GM12878 (cell line): ENCODE data around the gene CXXC5. TPM values are rescaled to one million over a fixed set of nuclear protein-coding genes. Genes with fewer than 3 reads are reported as not detected.
A peak's percentile ranks its signal among the peaks of the same experiment; 100 is the strongest.

Experiments used
- ATAC-seq: fragments of 200-7000 bp; cut with Tn5 transposase; 3 replicates; pipeline ENCODE4 v1.9.1; 2020; ENCODE audit warnings: mild to moderate bottlenecking, moderate library complexity
- BruUV-seq: library from RNA; stranded (reverse); fragments of 400-500 nt; replicated peaks from 2 replicates; lab custom pipeline; 2021; lab: Mats Ljungman, UMichigan
- CTCF ChIA-PET: fragments of 300-600 bp; sonication (Branson Sonifier 250); formaldehyde crosslinking; extraction: SDS; loops from one replicate; lab custom pipeline; 2021; ENCODE audit warnings: inconsistent platforms; lab: Yijun Ruan, JAX
- POLR2A ChIA-PET: fragments of 350-600 bp; formaldehyde crosslinking; extraction: SDS; loops from one replicate; lab custom pipeline; 2021; ENCODE audit warnings: inconsistent platforms; lab: Charles Lee
- RAD21 ChIA-PET: fragments of 300-600 bp; sonication (Branson Sonifier 250); formaldehyde crosslinking; loops from one replicate; lab custom pipeline; 2023; ENCODE audit warnings: antibody characterized with exemption; ENCODE audit not compliant: unreplicated experiment; lab: Charles Lee
- SMC1A ChIA-PET: fragments of 300-600 bp; sonication (Branson Sonifier 250); formaldehyde crosslinking; loops from one replicate; lab custom pipeline; 2023; ENCODE audit not compliant: unreplicated experiment, uncharacterized antibody; lab: Charles Lee
- DNase-seq: peaks from one replicate; pipeline ENCODE4 v3.0.0-alpha.2; 2011; ENCODE audit warnings: low read depth, low spot score
- FAIRE-seq: peaks from 3 replicates; lab custom pipeline; 2011; peaks lifted over from hg19 to GRCh38; lab: Jason Lieb, UNC
- H2AFZ ChIP-seq: 2 replicates; pipeline ENCODE4 v1.6.0; 2011; ENCODE audit warnings: low read depth, low read length, control low read depth; ENCODE audit not compliant: control insufficient read depth
- H3K27ac ChIP-seq: 2 replicates; pipeline ENCODE4 v1.5.1; 2011; ENCODE audit warnings: control low read depth; ENCODE audit not compliant: control insufficient read depth, insufficient read depth
- H3K27me3 ChIP-seq, 2 experiments: replicated peaks in 1 of 2; 2 replicates each; pipeline versions ENCODE4 v1.6.0 to v1.6.1; 2011; ENCODE audit warnings: low read length in 1 of 2; ENCODE audit not compliant: control insufficient read depth in 2 of 2, insufficient read depth in 2 of 2
- H3K36me3 ChIP-seq, 2 experiments: 2 replicates each; pipeline ENCODE4 v1.5.1; 2011; ENCODE audit warnings: low read length in 1 of 2; ENCODE audit not compliant: control insufficient read depth in 2 of 2, insufficient read depth in 2 of 2
- H3K4me1 ChIP-seq: 2 replicates; pipeline ENCODE4 v1.6.1; 2011; ENCODE audit warnings: mild to moderate bottlenecking, low read length, moderate library complexity, mixed read lengths; ENCODE audit not compliant: control insufficient read depth, insufficient read depth
- H3K4me2 ChIP-seq: 2 replicates; pipeline ENCODE4 v1.6.0; 2011; ENCODE audit warnings: control low read depth; ENCODE audit not compliant: control insufficient read depth, insufficient read depth
- H3K4me3 ChIP-seq: fragments of 200-600 bp; sonication (generic); 2 replicates; pipeline ENCODE4 v1.5.1; 2016
- H3K79me2 ChIP-seq: 2 replicates; pipeline ENCODE4 v1.6.0; 2011; ENCODE audit warnings: low read length; ENCODE audit not compliant: control insufficient read depth, insufficient read depth
- H3K9ac ChIP-seq: 2 replicates; pipeline ENCODE4 v1.8.0; 2011; ENCODE audit warnings: low read length, control low read depth, mixed read lengths; ENCODE audit not compliant: control insufficient read depth, insufficient read depth
- H3K9me3 ChIP-seq: replicated peaks from 3 replicates; pipeline ENCODE4 v1.5.1; 2011; ENCODE audit warnings: mild to moderate bottlenecking, low read length; ENCODE audit not compliant: control insufficient read depth, insufficient read depth
- H4K20me1 ChIP-seq: 2 replicates; pipeline ENCODE4 v1.6.0; 2011; ENCODE audit not compliant: control insufficient read depth, insufficient read depth
- CBX5 ChIP-seq: sonication (generic); IDR thresholded peaks from 2 replicates; pipeline ENCODE4 v1.6.1; 2016; ENCODE audit warnings: low read depth, moderate library complexity, mild to moderate bottlenecking, inconsistent platforms
- CEBPB ChIP-seq, 2 experiments: fragments of 150-350 bp in 1 of 2; IDR thresholded peaks; 2 replicates each; pipeline ENCODE4 v1.6.1; 2012 to 2014; ENCODE audit warnings: low read depth in 2 of 2, low read length in 2 of 2, borderline replicate concordance in 1 of 2, inconsistent platforms in 1 of 2
- CHD4 ChIP-seq: fragments of 200-600 bp; sonication (generic); IDR thresholded peaks from 2 replicates; pipeline ENCODE4 v1.6.1; 2016; ENCODE audit warnings: mild to moderate bottlenecking
- ETV6 ChIP-seq, 2 experiments: fragments of 450-650 bp in 1 of 2; IDR thresholded peaks in 1 of 2; conservative IDR thresholded peaks in 1 of 2; 2 replicates each; pipeline ENCODE4 v1.6.1; 2014; ENCODE audit warnings: antibody characterized with exemption in 1 of 2, borderline replicate concordance in 1 of 2, low read depth in 1 of 2, mild to moderate bottlenecking in 1 of 2, moderate library complexity in 1 of 2
- FOS ChIP-seq: IDR thresholded peaks from 3 replicates; pipeline ENCODE4 v1.6.1; 2011; ENCODE audit warnings: borderline replicate concordance; ENCODE audit not compliant: insufficient read length; ENCODE audit errors: extremely low read depth
- GATAD2B ChIP-seq: fragments of 450-650 bp; conservative IDR thresholded peaks from 2 replicates; pipeline ENCODE4 v1.6.1; 2017; ENCODE audit warnings: low read depth, mild to moderate bottlenecking, moderate library complexity
- HCFC1 ChIP-seq: fragments of 150-350 bp; IDR thresholded peaks from 2 replicates; pipeline ENCODE4 v1.6.1; 2014; ENCODE audit warnings: low read length
- KAT2A ChIP-seq: conservative IDR thresholded peaks from 2 replicates; pipeline ENCODE4 v1.6.1; 2011; ENCODE audit warnings: low read depth, low read length; ENCODE audit not compliant: control insufficient read depth
- KDM1A ChIP-seq: fragments of 200-600 bp; sonication (generic); IDR thresholded peaks from 2 replicates; pipeline ENCODE4 v1.6.1; 2016; ENCODE audit warnings: borderline replicate concordance
- MXI1 ChIP-seq: fragments of 150-350 bp; IDR thresholded peaks from 2 replicates; pipeline ENCODE4 v1.6.1; 2011; ENCODE audit warnings: low read depth, mild to moderate bottlenecking, inconsistent platforms, low read length, improper control_type of control experiment
- NFYA ChIP-seq: IDR thresholded peaks from 2 replicates; pipeline ENCODE4 v1.6.1; 2011; ENCODE audit warnings: low read depth, mild to moderate bottlenecking, low read length, improper control_type of control experiment, borderline replicate concordance
- POU2F2 ChIP-seq: IDR thresholded peaks from 3 replicates; pipeline ENCODE4 v1.6.1; 2011; ENCODE audit warnings: low read depth, mild to moderate bottlenecking, low read length, borderline replicate concordance
- SIX5 ChIP-seq: IDR thresholded peaks from 2 replicates; pipeline ENCODE4 v1.6.1; 2011; ENCODE audit warnings: mild to moderate bottlenecking, low read depth, low read length, moderate library complexity; ENCODE audit not compliant: severe bottlenecking
- SMAD1 ChIP-seq: fragments of 450-650 bp; IDR thresholded peaks from 2 replicates; pipeline ENCODE4 v1.6.1; 2018; ENCODE audit warnings: mild to moderate bottlenecking, low read depth; ENCODE audit not compliant: partially characterized antibody
- SREBF1 ChIP-seq: IDR thresholded peaks from 2 replicates; pipeline ENCODE4 v1.6.1; 2012; ENCODE audit warnings: mild to moderate bottlenecking, low read length
- TCF12 ChIP-seq: IDR thresholded peaks from 2 replicates; pipeline ENCODE4 v1.6.1; 2011; ENCODE audit warnings: low read depth, mild to moderate bottlenecking, low read length
- ZBED1 ChIP-seq: IDR thresholded peaks from 2 replicates; pipeline ENCODE4 v1.6.1; 2016; ENCODE audit warnings: borderline replicate concordance
- ZNF384 ChIP-seq: IDR thresholded peaks from 2 replicates; pipeline ENCODE4 v1.6.1; 2012; ENCODE audit warnings: low read depth, mild to moderate bottlenecking, low read length, improper control_type of control experiment, borderline replicate concordance
- WGBS: methylation state at CpG from one replicate; pipeline ENCODE4 v1.1.6; 2016; ENCODE audit warnings: low lambda C conversion rate; ENCODE audit not compliant: insufficient replicate concordance, insufficient coverage; ENCODE audit errors: missing lambda C conversion rate; 5-methylcytosine and 5-hydroxymethylcytosine counted together
- in situ Hi-C: fragments of 300-500 bp; cut with MboI; formaldehyde crosslinking; loops from 9 replicates; pipeline ENCODE4 v1.14.3; 2018; ENCODE audit warnings: mixed read lengths
- intact Hi-C: fragments of 100-400 bp; cut with micrococcal nuclease; formaldehyde crosslinking; loops from one replicate; pipeline ENCODE4 v1.14.2; 2022; ENCODE audit not compliant: unreplicated experiment
- polyA plus RNA-seq, 11 experiments: library from polyadenylated mRNA; depleted of rRNA in 4 of 11; unstranded in 6 of 11; stranded (reverse) in 5 of 11; fragments of >200 nt; fragmentation: Nextera tagmentation in 4 of 11; fragmentation: Illumina TruSeq in 1 of 11; extraction: Ambion mirVana in 4 of 11; extraction: Trizol in 1 of 11; gene quantifications; 1 replicate in 1 of 11; 2 replicates in 10 of 11; pipeline versions ENCODE4 v1.2.1 to v1.2.3, GENCODE V29; 2011 to 2016; ENCODE audit warnings: inconsistent platforms in 2 of 11, missing spikeins in 2 of 11, low read depth in 1 of 11
- total RNA-seq, 4 experiments: library from RNA; depleted of rRNA in 3 of 4; stranded (reverse); fragments of >200 nt in 3 of 4; fragmentation: Illumina TruSeq in 1 of 4; extraction: Trizol in 1 of 4; gene quantifications; 2 replicates each; pipeline versions ENCODE4 v1.2.1 to v1.2.3, GENCODE V29; 2013 to 2021
- TF ChIP-seq, protein P1 (sequence below): fragments of 450-650 bp; conservative IDR thresholded peaks from 2 replicates; pipeline ENCODE4 v1.6.1; 2017; ENCODE audit warnings: mild to moderate bottlenecking, moderate library complexity
- TF ChIP-seq, protein P2 (sequence below): IDR thresholded peaks from 2 replicates; pipeline ENCODE4 v1.6.1; 2011; ENCODE audit warnings: borderline replicate concordance, low read depth, mild to moderate bottlenecking, moderate library complexity, low read length; ENCODE audit not compliant: insufficient read depth, poor library complexity, severe bottlenecking

The CXXC5 gene
- total and polyA plus RNA-seq, 10 of the 15 experiments (the other 5 are each of a cell fraction or from before 2014, with no cell fraction given) = 1.8 to 90.8 (median 40.7) TPM

DNA sequence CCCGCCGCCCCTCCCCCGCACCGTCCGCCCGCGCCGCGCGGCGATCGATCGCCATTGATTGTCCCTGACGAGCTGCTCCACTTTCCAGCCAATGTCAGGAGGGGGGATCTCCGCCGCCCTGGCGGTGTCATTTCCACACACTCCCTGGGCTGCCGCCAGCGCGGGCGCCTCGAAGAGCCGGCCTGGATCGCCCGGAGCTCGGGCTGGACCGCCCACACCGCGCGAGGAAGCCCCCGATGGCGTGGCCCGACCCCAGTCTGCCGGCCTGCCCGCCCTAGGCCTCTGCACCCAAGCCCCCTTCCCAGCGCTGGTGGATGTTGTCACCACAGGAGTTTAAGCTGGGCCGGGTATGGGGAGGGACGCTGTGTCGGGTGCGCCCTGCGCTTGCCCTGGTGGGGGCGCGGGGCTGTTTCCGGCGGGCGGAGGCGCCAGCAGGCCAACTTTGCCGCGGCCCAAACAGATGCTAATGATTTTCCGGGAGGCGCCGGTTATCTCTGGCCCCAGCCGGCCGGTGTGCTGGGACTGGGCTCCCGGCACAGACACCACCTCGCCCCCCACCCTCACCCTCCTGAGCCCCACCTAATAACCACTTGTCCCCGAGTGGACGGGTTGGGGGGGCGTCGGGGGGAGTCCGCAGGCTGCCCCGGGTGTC, 10.6 kb upstream of the CXXC5 start:
- DNase-seq = no peak
- Histone ChIP-seq H3K4me3 (peak overlapping the region; percentile 67), H3K27ac (peak overlapping the region; percentile 97), H3K4me2 (peak overlapping the region; percentile 98), H3K36me3 (no peaks in the 10 kb centered on the region), H3K79me2 (peaks cover 4% of the 10 kb centered on the region), H2AFZ (peak overlapping the region; percentile 26; the same call in 1 of the 2 replicates), H3K9me3 (no peaks in the 10 kb centered on the region), H4K20me1 (no peaks in the 10 kb centered on the region), H3K27me3 (no peaks in the 10 kb centered on the region), H3K9ac (peak overlapping the region; percentile 76), H3K4me1 (peaks cover 61% of the 10 kb centered on the region)
- WGBS = 1% methylated on average over 48 of the region's 62 CpGs
- peak; percentile 61 for ATAC-seq
- intact Hi-C loops (loop anchor here (1.0 to 10.0 kb wide), 4 partner anchors 11 to 327 kb away; partner anchors contain the start of gene CXXC5), in situ Hi-C loops (no loop called here)
- RAD21 ChIA-PET = interaction anchor here (0.6 to 9.2 kb wide), 16 partner anchors 8 to 217 kb away, joined by 3 to 265 read pairs (median 6); partner anchors contain the start of gene CXXC5
- POLR2A ChIA-PET = interaction anchor here (0.6 to 9.8 kb wide), 13 partner anchors 9 to 214 kb away, joined by 3 to 163 read pairs (median 10); partner anchors contain the start of gene CXXC5
- SMC1A ChIA-PET = interaction anchor here (0.7 to 12.2 kb wide), 14 partner anchors 13 to 128 kb away, joined by 3 to 212 read pairs (median 20); partner anchors contain the start of gene CXXC5
- no peak for FAIRE-seq
- BruUV-seq = no TSS peak
- CTCF ChIA-PET = interaction anchor here (0.7 to 9.9 kb wide), 11 partner anchors 13 to 128 kb away, joined by 3 to 335 read pairs (median 18); partner anchors contain the start of gene CXXC5
- TF ChIP-seq, protein P1, sequence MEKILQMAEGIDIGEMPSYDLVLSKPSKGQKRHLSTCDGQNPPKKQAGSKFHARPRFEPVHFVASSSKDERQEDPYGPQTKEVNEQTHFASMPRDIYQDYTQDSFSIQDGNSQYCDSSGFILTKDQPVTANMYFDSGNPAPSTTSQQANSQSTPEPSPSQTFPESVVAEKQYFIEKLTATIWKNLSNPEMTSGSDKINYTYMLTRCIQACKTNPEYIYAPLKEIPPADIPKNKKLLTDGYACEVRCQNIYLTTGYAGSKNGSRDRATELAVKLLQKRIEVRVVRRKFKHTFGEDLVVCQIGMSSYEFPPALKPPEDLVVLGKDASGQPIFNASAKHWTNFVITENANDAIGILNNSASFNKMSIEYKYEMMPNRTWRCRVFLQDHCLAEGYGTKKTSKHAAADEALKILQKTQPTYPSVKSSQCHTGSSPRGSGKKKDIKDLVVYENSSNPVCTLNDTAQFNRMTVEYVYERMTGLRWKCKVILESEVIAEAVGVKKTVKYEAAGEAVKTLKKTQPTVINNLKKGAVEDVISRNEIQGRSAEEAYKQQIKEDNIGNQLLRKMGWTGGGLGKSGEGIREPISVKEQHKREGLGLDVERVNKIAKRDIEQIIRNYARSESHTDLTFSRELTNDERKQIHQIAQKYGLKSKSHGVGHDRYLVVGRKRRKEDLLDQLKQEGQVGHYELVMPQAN = peak; percentile 37; the same call in 1 of the 2 replicates
- TF ChIP-seq ZNF384 (no peak), ZBED1 (no peak), GATAD2B (peak; percentile 98), CHD4 (no peak), FOS (no peak), NFYA (no peak), CBX5 (no peak), SREBF1 (no peak), MXI1 (no peak; the same call in 1 of the 2 replicates), TCF12 (peak; percentile 28; the same call in 1 of the 2 replicates), ETV6 (conservative IDR thresholded peaks at IDR 0.05 in 1 of 2, IDR thresholded peaks at IDR 0.05 in 1 of 2; ENCODE audit: borderline replicate concordance in 1 of 2, low read depth in 1 of 2) (0 out of 4 replicates have a peak, but pooled peaks of 1 of the 2 experiments have one; percentile 15), SMAD1 (no peak), HCFC1 (0 out of 2 replicates have a peak, but pooled peaks have one; percentile 7), KAT2A (no peak), SIX5 (no peak), POU2F2 (no peak), CEBPB (IDR thresholded peaks at IDR 0.05; ENCODE audit: borderline replicate concordance in 1 of 2, low read depth in 2 of 2, low read length in 2 of 2) (no peak), KDM1A (no peak)
- TF ChIP-seq, protein P2, sequence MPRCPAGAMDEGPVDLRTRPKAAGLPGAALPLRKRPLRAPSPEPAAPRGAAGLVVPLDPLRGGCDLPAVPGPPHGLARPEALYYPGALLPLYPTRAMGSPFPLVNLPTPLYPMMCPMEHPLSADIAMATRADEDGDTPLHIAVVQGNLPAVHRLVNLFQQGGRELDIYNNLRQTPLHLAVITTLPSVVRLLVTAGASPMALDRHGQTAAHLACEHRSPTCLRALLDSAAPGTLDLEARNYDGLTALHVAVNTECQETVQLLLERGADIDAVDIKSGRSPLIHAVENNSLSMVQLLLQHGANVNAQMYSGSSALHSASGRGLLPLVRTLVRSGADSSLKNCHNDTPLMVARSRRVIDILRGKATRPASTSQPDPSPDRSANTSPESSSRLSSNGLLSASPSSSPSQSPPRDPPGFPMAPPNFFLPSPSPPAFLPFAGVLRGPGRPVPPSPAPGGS = peak; percentile 52
